Caki2 (cell line): ENCODE data around the gene CNKSR3. TPM values are rescaled to one million over a fixed set of nuclear protein-coding genes. Genes with fewer than 3 reads are reported as not detected.

Source experiments
- DNase-seq: peaks from one replicate; pipeline ENCODE4 v3.0.0-alpha.2; 2015; ENCODE audit warnings: low read depth
- in situ Hi-C: cut with HindIII; loops from 2 replicates; pipeline ENCODE4 v1.10.0; 2016; ENCODE audit warnings: low sequenced_read_pairs, low pct_unique_long_range_greater_than_20kb, mixed read lengths
- total RNA-seq: library from RNA; depleted of rRNA; stranded (reverse); fragments of >200 nt; shearing (Covaris generic); gene quantifications from 2 replicates; pipeline ENCODE4 v1.2.3, GENCODE V29; 2014; ENCODE audit warnings: low replicate concordance

Gene CNKSR3
- total RNA-seq, 1 experiment from 2014 or later = 23.0 TPM

DNA sequence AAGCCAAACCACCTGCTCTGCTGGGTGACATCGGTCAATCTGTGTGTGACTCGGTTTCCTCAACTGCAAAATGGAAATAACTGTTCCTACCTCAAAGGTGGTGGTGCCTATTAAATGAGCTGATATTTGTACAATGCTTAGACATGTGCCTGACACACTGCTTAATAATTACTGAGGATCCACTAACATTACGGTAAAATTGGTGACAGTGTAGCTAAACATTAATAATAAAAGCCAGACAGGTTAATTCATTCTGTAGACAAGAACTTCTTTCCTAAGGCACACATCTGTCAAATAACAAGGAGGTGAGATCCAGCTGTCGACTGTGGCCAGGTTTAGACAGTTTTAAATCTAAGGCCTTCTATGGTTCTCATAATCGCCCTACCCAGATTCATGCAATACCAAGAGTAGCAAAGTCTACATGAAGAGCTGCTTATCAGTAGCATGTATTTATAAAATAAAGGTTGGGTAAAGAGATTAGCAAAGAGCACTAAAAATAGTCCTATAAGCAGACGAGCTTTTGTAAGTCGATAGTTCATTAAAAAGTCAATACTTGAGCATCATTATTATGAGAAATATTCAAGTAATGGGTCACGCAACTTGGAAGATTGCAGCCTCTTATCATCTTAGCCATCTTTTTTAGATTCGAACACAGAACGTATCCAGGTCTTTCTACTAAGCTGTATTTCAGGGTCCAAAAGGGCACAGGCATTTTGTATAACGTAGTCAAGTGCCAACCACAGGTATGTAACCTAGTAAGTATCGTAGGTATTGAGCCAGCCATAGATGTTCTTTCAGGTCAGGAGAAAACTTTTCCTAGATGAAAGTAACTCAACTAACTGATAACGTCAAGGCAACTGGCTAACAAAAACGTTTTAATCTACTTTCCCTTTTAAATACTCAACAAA lies 3.2 kb downstream of the CNKSR3 start:
- no peak for DNase-seq
- in situ Hi-C loops = no loop called here

DNA sequence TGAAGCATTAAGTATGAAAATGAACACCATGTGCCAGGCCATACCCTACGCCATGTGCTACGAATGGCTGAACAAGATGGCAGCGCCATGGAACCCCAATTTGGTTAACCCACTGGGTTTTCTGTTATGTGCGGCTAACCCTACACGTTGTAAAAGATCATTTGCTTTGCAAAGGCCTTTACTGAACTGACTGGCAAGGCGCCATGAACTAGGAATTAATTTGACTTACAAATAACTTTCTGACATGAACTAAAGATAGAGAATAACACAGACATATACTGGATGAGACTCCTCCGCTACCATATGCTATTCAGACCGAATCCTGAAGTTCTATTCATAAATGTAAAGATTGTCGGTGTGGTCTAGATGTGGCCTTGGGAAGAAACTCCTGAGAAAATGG lies 3.9 kb downstream of the CNKSR3 start:
- in situ Hi-C loops = no loop called here
- no peak for DNase-seq

DNA sequence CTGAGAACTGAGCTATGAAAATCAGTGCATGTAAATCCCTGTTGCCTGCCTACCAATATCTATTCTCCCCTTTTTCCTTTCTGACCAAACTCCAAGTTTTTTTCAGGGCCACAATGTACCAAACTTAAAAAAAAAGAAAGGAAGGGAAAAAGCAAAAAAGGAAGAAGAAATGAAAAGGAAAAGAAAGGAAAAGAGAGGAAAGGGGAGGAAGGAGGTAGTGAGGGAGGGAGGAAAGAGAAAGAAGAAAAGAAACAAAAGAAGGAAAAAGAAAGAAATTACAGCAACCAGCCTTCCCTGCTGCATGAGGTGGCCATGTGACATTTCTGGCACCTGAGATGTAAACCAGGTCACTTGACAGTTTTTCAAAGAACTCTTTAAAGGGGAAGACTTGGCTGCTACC lies 4.4 kb downstream of the CNKSR3 start:
- no peak for DNase-seq
- in situ Hi-C loops = no loop called here

DNA sequence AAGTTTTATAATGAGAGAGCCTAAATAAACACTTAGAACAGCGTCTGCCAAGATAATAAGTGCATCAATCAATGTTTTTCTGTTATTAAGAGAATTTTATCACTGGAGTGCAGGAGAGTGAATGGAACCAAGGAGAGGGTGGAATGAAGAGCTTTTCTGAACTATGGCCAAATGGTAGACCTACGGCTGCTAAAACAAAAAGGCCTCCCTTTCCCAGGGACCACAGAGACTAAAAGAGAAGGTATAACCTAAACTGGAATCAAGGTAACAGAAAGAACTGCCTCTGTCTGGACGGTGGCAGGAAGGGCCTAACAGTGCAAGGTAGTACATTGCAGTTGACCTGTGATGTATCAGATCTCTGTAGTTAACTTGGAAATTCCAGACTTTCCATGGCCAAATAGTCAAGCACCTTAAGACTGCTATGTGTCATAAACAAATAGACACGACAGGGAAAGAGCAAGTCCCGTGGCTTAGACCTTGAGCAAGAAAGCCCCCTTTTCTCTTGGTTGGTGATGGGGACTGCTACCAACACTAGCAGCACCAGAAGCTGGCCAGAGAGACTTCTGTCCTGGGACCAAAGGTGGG lies 5.5 kb downstream of the CNKSR3 start:
- DNase-seq = no peak
- in situ Hi-C loops = no loop called here

DNA sequence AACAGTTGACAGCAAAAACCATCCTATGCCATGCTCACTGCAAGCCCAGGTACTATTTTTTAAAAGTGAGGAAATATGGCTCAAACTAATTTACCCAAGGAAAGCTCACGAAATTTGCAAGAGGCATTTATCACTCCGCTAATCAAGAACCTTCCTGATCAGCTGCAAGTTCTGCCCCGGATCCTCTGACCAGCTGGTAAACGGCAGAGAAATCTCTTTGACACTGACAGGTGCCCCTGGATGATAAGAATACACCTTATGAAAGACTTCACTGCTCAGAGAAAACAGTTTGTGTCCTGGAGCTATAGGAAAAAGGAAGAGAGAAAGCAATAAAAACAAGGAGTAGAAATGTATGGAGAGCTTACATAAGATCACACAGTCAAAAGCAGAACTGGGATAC lies 6.4 kb downstream of the CNKSR3 start:
- in situ Hi-C loops = no loop called here
- no peak for DNase-seq

DNA sequence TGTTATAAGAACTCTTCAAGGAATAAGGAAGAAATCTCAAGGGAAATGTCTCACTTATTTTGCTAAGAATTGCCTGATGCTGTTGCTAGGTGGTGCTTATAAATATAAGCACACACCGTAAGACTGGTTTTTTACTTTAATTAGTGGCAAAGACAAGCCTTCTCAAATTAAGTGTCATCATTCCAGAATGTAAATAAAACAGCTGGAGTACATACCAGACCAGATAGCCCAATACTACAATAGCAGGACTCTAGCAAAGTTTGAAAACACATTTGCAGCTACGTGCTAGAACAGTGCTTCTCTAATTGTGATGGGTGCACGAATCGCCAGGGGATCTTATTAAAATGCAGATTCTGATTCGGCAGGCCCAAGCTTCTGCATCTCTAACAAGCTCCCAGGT lies 6.8 kb downstream of the CNKSR3 start:
- in situ Hi-C loops = no loop called here
- DNase-seq = no peak

DNA sequence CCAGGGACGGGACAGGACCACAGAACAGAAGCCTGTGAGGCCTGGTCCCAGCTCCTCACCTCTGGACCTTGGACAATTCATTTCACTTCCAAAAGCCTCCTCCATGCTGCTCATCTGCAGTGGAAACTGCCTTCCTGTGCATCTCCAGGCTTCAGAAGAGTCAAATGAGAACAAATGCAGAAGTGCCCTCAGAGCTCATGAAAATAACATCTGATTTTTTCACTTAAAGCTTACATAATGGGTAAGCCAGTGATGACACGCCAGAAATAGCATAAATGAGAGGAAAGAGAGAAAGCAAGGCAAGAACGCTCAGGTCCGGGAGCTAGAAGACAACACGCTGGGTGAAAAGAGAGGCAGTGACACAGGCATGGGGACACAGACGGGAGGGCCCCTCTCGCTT lies 7.9 kb downstream of the CNKSR3 start:
- DNase-seq = no peak
- in situ Hi-C loops = no loop called here

DNA sequence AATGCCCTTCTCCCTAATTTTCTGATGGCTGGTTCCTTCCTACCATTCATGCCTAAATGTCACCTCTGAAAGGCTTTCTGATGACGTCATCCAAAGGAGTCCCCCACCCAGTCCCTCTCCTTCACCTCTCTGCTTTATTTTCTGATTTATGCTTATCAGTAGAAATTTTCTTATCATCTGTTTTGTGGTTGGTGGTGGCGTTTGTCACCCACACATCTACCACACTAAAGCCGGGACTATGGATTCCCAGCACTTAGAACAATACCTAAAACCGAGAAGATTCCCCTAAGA lies 9.0 kb downstream of the CNKSR3 start:
- DNase-seq = no peak

DNA sequence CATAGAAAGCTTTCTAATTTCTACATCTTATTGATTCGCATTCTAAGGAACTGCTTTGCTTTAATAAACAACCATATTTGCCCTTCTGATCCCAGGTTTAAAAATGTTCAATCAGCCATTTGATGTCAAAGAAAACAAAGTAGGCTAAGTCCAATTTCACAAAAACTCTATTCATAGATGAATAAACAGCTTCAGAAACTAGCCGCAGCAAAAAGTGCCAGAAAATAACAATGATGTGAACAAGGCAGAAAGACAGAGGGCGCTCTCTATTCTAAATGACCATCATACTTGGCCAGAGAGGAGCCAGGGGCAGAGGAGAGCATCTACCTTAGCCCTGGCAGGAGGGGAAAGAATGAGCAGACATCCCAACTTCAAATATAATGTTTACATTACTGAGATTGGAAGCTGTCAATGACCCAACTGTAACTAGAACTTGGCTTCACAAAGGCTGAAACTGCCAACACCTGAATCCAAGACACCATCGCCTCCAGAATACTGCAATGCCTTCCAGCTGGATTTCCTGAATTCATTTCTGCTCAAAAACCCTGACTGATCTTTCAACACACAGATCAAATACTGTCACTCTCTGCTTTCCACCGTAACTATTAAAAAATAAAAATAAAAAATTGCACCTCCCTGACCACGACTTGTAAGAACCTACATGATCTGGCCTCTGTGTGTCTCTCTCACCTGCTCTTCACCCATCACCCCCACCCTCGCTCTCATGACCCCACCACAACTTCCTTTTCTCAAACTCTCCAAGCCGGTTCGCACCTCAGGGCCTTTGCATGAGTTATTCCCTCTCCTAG lies 9.5 kb downstream of the CNKSR3 start:
- no peak for DNase-seq
- in situ Hi-C loops = no loop called here

More for the DNA sequence above, 9.0 kb downstream of the CNKSR3 start:
- in situ Hi-C loops = no loop called here

DNA sequence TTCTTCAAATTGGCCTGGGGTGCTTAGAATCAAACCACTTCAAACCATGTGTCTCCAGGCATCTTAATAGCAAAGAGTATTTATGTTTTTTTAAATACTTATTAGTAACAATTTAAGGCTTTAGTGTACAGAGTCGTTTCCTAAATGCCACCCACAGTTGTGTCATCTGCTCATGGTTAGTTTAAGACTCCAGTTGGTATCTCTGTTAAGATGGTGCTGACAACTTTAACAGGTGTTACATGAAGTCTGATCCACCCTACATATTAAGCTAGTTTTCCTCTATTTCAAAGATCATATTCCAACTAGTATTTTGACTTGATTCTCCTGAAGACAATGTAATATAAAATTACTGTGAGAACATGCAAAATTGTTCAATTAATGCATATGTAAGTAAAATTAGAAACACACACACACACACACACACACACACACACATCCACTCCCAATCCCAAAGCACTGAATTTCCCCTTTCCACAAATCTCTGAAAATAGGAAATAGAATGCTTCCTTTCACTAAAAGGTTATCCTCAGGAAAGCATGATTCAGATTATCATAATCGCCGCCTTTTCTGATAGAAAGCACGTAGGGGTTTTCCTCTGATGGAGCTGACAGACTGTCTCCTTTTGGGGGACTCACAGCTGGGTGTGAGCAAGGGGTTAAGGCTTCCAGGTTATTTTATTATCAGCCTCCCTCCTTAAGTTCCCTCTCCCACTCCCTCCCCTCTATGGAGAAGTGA lies 10.5 kb downstream of the CNKSR3 start:
- in situ Hi-C loops = no loop called here

DNA sequence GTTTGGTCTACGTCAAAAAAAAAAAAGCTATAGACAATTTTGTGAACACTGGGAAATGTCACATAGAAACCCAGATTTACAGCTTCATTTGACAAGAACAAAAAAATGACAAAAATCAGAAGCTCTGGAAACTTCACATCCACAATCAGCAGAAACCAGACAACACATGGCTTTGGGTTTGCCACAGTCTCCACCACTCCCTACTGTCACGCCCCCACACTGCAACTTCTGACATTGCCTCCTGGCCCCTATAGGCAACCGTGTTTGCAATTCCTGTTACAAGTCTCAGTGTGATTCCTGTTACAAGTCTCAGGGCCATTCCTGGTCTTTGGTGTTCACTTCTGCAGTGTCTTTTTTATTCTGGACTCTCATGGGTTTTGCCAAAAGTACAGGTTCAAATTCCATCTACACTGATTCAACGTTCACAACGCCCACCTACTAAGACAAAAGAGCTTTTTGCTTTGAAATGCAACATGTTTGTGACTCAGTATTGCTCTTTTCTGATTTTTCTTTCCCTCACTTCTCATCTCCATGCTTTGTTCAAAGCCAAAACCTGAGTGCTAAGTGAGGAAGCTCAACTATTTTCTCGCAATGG lies 12.0 kb downstream of the CNKSR3 start:
- DNase-seq = no peak
- in situ Hi-C loops = no loop called here

More for the DNA sequence above, 10.5 kb downstream of the CNKSR3 start:
- no peak for DNase-seq

DNA sequence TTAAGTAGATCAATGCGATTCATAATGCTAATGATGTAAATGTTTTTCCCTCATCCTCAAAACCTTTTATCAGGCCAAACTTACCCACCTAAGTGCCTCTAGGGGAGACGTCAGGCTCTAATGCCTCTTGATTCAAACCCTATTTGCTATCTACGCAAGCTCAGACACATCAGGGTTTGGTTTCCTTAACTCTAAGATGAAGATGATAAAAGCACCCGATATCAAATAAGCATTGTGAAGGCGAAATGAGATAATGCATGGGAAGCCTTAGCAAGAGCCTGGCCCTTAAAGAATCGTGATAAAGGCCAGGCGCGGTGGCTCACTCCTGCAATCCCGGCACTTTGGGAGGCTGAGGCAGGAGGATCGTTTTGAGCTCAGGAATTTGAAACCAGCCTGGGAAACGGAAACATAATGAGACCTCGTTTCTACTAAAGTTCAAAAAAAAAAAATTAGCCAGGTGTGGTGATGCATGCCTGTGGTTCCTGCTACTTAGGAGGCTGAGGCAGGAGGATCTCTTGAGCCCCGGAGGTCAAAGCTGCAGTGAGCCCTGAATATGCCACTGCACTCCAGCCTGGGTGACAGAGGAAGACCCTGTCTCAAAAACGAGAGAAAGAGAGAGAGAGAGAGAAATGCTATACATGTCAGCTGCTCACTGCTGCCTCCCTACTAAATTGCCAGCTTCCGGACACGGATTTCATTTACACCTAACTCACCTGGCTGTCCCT lies 13.5 kb downstream of the CNKSR3 start:
- no peak for DNase-seq
- in situ Hi-C loops = no loop called here

DNA sequence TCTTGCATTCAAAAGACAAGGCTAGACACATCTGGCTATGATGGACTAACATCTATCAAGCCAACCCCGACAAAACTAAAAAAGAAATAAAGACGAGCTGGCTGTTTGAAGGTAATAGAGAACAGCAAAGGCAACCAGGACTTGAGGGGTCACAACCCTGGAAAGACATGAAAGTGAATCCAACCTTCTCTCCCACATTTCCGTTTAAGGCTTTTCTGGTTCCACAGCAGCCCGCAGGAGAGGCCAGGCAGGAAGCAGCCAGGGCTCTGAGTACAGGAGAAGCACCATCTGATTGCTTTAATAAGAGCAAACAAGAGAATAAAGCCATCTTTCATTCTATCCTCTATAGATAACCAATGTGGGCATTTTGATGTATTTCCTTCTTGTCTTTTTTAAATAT lies 14.3 kb downstream of the CNKSR3 start:
- in situ Hi-C loops = no loop called here
- DNase-seq = no peak

DNA sequence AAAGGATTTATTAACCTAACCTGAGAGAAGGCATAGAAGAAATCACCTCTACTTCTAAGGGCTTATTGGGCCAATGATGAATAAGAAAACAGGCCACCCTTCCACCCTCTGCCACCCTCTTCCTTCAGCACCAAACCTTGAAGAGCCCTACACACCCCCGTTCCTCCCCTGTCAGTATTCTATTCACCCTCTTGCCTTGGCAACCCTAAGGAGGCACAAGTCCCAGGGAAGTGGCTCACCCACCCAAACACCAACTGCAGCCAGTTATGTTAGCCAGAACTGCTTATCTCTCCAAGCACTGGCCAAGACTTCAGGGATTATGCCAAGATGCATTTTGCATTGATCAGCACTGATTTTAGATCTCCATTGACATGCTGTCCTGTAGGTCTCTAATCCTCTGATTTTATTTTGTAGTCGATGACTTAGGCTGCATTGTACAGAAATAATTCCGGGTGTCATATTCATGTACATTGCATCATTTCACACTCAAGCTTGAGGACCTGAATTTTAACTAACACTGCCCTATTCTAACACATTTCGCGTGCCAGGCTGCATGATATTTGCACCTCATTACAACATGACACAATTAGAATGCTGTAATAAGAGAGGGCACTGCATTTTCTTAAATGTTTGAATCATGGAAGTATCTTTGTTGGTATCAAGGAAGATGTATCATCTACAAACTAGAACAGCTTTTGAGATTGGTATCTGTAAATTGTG lies 15.7 kb downstream of the CNKSR3 start:
- no peak for DNase-seq
- in situ Hi-C loops = no loop called here

DNA sequence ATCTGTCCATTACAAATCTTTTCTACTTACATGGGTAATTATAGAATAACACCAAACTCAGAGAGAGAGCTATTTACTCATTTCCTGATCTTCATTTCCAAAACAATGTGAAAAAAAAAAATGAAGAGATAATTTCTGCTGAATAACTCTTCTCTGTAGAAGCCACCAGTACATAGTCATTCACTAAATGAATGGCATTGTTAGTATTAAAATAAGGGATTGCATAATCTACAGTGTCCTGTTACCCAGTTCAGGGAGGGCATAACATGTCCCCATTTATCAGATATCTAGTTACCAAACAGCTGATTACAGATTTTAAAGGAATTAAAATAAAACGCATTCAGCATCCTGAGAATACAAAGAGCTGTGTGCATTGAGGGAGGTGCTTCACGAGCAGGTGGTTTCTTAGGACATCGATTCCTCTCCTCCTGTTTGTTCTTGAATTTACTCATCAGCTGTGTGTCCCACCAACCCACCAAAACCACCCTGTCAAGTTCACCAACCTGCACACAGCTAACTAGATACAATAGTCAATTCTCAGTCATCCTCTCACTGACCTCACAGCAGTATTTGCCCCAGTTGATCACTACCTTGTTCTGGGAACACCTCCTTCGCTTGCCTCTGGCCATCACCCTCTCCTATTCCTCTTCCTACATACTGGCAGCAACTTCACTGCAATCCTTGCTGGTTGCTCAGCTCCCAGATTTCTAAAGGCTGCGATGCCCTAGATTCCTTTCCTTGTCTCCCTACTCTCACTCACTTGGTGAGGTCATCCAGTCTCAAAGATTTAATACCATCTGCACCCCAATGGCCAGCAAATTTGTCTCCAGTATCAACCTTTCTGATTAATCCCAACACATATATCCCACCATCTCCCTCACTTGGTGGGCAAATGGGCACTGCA lies 18.7 kb downstream of the CNKSR3 start:
- DNase-seq = no peak

DNA sequence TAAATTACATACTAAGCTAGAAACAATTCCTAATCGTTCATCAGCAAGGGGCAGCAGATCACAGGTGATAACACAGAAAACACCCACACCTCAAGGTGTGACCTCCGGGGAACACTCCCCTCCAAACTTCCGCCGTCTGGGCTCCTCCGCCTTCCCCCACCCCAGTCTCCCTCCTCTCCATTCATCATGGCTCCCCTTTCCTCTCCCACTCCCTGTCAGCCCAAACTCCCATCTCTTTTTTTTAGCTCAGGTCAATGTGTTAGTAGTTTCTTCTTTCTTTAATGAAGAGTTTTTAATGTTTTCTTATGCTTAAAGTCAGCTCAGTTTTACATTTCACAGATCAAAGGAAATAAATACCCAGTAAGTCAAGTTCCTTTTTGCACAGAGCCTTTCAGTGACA lies 20.7 kb downstream of the CNKSR3 start:
- DNase-seq = no peak
- in situ Hi-C loops = no loop called here

More for the DNA sequence above, 18.7 kb downstream of the CNKSR3 start:
- in situ Hi-C loops = no loop called here
